Activated T-helper 1 cell treated with Interleukin-2 at 50 U/mL for 16 hours (primary cell): ENCODE measurements around the gene ATP6V0D1.

Experiments used
- DNase-seq: peaks from one replicate; pipeline ENCODE4 v3.0.0-alpha.2; 2020; ENCODE audit warnings: low read depth

The ATP6V0D1 gene

GRCh38 chr16:67392301-67393059 is 88.5 kb downstream of the ATP6V0D1 start:
- DNase-seq: no peak

- no peak for DNase-seq
These were observed 89.3 kb downstream of the ATP6V0D1 start for GRCh38 chr16:67391424-67392300.

- no peak for DNase-seq
These were observed 90.0 kb downstream of the ATP6V0D1 start for GRCh38 chr16:67390816-67391423.

- no peak for DNase-seq
These were observed 90.8 kb downstream of the ATP6V0D1 start for GRCh38 chr16:67389911-67390815.

GRCh38 chr16:67388591-67388990 is 92.4 kb downstream of the ATP6V0D1 start:
- no peak for DNase-seq

- DNase-seq: no peak
These were observed 92.8 kb downstream of the ATP6V0D1 start for GRCh38 chr16:67388191-67388590.
